HFF-Myc (cell line): ENCODE measurements around the gene NAALADL2.
"Not testable (repeated sequence)": the region's sequence is repeated elsewhere in the genome, so short reads cannot be mapped to it uniquely, and the experiment has no call there.

Experiments used
- DNase-seq: peaks from one replicate; pipeline ENCODE4 v3.0.0-alpha.2; 2011; ENCODE audit warnings: low read depth; ENCODE audit errors: extremely low read depth
- H3K4me3 ChIP-seq: replicated peaks from 2 replicates; pipeline ENCODE4 v1.5.1; 2011; ENCODE audit warnings: low read depth, mild to moderate bottlenecking, control low read depth, low read length
- TF ChIP-seq, protein P1 (sequence below): IDR thresholded peaks from 2 replicates; pipeline ENCODE4 v1.5.1; 2012; ENCODE audit warnings: mild to moderate bottlenecking, low read depth, low read length, control low read depth; ENCODE audit errors: missing control alignments

Gene NAALADL2

GRCh38 chr3:175153595-175153994 is 294.5 kb downstream of the NAALADL2 start:
- no peak for DNase-seq
- TF ChIP-seq, protein P1, sequence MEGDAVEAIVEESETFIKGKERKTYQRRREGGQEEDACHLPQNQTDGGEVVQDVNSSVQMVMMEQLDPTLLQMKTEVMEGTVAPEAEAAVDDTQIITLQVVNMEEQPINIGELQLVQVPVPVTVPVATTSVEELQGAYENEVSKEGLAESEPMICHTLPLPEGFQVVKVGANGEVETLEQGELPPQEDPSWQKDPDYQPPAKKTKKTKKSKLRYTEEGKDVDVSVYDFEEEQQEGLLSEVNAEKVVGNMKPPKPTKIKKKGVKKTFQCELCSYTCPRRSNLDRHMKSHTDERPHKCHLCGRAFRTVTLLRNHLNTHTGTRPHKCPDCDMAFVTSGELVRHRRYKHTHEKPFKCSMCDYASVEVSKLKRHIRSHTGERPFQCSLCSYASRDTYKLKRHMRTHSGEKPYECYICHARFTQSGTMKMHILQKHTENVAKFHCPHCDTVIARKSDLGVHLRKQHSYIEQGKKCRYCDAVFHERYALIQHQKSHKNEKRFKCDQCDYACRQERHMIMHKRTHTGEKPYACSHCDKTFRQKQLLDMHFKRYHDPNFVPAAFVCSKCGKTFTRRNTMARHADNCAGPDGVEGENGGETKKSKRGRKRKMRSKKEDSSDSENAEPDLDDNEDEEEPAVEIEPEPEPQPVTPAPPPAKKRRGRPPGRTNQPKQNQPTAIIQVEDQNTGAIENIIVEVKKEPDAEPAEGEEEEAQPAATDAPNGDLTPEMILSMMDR = no peak
- H3K4me3 ChIP-seq = no peak overlapping the region

- H3K4me3 ChIP-seq = no peak overlapping the region
- TF ChIP-seq, protein P1 = no peak
- DNase-seq = no peak
Measured at GRCh38 chr3:175155172-175155571, 296.0 kb downstream of the NAALADL2 start.

GRCh38 chr3:175159202-175159601 is 300.1 kb downstream of the NAALADL2 start:
- TF ChIP-seq, protein P1 = no peak
- no peak for DNase-seq
- H3K4me3 ChIP-seq = no peak overlapping the region

GRCh38 chr3:175161291-175161690 is 302.2 kb downstream of the NAALADL2 start:
- TF ChIP-seq, protein P1 = no peak
- no peak overlapping the region for H3K4me3 ChIP-seq
- no peak for DNase-seq

DNA sequence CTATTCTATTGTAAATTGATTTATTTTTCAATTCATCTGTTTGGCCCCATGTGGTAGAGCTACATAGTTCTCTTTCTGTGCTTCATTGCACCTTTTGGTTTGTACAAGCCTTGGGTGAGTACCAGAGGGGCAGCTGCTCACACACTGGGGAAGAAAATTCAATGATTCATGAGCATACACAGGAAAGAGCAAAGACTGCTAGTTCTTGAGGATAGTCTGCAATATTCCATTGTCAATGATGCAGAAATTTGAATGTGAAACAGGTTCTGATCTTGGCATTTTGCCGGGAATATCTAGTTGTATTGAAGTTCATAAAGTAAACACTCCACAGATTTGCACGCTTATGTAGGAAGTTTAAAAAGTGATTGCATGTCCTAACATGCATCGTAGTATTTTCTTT is 304.6 kb downstream of the NAALADL2 start:
- TF ChIP-seq, protein P1 = no peak
- no peak overlapping the region for H3K4me3 ChIP-seq
- DNase-seq = no peak

DNA sequence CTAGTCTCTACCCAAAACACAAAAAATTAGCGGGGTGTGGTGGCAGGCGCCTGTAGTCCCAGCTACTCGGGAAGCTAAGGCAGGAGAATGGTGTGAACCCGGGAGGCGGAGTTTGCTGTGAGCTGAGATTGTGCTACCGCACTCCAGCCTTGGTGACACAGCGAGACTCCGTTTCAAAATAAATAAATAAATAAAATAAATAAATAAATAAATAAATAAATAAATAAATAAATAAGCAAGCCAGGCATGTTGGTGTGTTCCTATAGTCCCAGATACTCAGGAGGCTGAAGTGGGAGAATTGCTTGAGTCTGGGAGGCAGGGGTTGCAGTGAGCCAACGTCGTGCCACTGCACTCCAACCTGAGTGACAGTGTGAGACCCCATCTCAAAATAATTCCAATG is 314.0 kb downstream of the NAALADL2 start:
- DNase-seq, H3K4me3 ChIP-seq: not testable (repeated sequence)

DNA sequence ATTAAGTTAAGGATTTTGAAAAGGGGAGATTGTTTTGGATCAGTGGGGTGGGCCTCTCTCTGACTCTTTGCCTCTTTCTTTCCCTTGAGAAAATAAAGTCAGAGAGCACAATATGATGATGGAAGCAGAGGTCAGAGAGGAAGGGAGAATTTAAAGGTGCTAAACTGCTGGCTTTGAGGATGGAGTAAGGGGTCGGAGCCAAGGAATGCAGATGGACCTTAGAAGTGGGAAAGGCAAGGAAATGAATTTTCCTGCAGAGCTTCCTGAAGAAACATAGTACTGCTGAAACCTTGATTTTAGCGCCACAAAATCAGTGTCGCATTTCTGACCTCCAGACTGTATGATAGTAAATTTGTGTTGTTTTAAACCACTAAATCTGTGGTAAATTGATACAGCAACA is 317.4 kb downstream of the NAALADL2 start:
- no peak for DNase-seq
- H3K4me3 ChIP-seq = no peak overlapping the region
- TF ChIP-seq, protein P1 = no peak
